Stimulated activated CD4-positive, alpha-beta T cell treated with anti-CD3 and anti-CD28 coated beads, TNF-alpha, amount 100 ng/mL, for 48 hours (primary cell): ENCODE measurements around the gene AKAP13.

Source experiments
- DNase-seq, 3 donors: peaks; one replicate each; pipeline ENCODE4 v3.0.0-alpha.2; 2020; ENCODE audit warnings: low read depth in 3 of 3

The AKAP13 gene

DNA sequence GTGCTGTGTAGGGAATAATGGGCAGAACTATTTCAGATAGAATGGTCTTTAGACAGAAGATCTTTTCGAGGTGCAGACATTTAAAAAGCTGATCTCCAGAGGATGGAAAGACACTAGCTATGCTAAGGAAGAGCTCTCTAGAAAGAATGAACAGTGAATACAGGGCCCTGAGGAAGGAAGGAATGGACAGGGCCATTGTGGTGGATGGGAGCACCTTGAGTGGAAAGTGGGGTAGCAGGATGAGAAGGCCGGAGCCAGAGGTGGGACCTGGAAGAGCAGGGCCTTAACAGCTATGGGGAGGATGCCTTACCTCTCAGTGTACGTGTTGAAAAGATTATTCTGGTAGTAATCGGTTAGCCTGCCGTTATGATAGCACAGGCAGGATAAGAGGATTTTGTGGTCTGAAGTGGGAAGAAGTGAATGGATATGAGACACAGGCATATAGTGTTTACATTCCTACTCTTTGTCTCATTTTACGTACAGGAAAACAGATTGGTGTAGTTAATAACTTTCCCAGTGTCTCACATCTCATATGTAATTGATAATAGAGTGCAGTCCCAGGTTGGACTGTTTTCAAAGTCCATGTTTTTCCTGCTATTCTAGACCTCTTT, 241.9 kb downstream of the AKAP13 start:
- DNase-seq: no peak

DNA sequence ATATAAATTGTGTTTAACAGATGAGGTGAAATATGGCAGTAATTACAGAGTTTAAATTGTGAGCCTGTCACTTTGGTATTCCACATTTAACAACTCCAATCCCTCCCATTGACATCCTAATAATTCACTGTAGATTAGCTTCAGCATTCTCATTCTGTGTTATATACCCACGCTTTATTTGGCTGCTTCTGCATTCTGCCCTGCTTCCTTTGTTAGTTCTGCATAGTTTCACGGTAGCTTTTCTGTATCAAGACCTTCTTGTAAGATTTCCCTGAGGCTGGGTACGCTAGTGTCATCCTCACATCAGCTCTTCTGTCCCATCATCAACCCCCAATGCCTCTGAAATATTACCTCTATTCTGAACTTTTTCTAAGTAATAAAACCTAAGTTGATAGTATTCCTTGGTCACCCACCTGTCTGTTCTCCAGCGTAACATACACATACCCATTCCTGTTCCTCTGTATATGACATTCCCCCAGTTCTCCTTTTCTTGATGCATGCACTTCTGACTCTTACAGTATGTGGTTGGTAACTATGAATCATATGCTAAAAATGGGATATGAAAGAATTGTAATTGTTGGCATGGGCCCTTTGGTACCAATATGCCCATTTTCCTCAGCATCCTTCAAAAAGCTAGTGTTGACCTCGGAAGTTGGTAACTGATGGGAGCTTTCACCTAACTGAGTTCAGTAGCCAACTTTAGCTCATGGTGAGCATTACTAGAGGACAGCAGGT, 243.1 kb downstream of the AKAP13 start:
- no peak for DNase-seq

DNA sequence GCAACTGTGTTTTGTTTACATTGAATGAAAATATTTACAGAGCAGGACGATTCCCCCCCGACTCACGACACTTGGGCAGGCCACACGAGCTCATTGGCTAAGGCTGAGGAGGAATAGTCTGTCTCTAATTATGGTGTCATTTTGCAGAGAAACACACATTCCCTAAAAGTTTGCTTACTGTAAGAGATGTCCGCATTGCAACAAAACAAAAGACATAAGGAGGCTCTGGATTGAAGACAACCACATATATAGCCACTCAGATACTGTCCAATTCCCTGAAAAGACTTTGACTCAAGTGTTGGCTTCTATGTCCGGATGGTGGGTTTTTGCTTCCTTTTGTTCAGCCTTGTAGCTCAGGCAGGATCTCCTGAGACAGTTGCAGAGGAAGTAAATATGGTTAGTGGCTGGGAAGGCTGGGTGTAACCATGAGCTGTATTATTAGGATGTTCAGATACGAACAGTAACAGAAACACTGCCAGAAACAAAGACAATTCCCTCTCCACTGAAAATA, 243.9 kb downstream of the AKAP13 start:
- DNase-seq: no peak

DNA sequence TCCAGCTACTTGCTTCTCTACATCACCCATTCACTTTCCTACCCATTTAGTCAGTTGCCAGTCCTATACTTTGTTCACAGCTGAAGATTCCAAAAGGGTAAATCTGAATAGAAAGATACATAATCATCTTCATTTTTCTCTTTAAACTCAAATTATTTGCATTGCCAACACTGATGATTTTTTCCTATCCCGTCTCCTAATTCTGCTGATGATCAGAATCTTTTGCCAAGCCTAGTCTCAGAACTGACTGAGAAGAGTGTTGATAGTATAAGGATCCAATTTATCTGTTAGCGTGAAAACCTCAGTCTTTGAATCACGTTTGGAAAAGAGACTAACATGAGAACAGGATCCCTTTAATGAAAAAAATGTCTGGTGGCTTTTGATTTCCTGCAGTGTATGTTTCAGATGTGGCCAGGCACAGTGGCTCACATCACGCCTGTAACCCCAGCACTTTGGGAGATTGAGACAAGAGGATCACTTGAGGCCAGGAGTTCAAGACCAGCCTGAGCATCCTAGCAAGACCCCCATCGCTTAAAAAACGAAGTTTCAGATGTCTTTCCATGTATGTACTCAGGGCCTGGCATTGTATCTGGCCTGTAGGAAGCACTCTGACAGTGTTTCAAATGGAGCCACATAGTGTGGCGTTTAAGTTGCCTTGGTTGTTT, 244.9 kb downstream of the AKAP13 start:
- DNase-seq: no peak

DNA sequence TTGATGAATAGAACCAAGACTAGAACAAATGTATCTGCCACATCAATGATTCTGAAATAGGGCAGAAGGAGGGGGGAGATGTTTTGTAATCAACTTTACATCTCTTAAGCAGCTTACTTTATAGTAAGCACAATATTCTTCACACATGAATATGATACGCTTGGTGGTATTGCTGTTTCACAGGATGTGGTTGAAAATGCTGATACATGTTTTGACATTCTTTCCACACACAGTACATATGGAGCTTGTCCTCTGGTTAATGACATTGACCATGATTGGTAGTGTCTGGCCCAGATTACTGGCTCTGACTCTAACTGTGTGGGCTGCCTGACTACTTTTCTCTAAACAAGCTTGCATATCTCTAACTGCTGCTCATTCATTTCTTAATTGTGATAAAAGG, 245.5 kb downstream of the AKAP13 start:
- no peak for DNase-seq

DNA sequence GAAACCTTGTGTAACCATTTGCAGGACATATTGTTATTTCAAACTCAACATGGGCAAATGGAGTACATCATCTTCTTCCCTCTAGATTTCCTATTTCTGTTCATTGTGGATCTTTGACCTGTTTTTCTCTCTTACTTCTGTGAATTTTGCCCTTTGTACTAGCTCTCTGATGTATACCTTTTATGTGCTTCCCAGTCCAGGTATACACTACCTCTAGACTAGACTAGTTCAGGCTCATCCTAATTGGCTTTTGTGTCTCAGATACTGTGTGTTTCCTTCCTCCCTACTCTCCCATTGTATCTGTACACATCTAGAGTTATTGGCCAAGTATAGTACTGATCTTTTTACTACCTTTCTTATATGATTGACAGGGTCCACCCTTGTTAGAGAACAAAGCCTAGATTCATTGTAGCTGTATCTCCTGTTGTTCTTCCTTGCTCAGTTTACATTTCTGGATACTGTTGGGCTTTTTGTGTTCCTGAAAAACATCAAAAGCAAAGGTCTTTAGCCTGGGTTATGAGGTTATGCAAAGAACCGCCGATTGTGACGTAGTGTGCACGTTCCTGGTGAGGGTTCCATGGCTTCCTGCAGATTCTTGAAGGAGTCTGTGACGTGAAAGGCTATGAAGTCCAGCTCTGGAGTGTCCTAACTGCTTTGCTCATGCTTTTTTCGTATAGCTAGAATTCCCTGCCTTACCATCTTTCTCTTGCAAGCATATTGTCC, 247.0 kb downstream of the AKAP13 start:
- DNase-seq: no peak

DNA sequence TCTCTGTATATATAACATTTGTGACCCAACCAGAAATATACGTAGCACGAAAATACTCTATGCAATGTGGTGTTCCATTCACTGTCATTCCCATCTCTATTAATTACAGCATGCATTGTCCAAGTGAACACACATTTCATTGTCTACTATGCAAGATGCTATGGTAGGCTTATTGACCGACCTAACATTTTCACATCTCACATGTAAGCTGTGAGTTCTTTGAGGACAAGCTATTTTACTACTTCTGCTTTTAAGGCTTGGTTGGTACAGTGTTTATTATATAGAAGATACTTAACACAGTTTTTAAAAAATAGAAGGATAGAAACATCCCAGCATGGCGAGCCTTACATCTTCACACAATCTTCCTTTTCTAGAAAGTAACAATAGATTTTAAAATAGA, 249.9 kb downstream of the AKAP13 start:
- no peak for DNase-seq

DNA sequence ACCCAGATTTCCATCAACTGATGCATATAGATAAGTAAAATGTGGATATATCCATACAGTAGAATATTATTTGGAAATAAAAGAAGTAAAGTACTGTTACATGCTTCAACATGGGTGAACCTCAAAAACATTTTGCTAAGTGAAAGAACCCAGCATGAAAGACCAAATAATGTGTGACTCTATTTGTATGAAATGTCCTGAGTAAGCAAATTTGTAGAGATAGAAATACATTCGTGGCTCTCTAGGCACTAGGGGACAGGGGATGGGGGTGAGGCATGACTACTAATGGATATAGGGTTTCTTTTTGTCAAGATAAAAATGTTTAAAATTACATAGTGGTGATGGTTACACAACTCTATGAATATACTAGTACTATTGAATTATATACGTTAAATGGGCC, 250.6 kb downstream of the AKAP13 start:
- DNase-seq: no peak

DNA sequence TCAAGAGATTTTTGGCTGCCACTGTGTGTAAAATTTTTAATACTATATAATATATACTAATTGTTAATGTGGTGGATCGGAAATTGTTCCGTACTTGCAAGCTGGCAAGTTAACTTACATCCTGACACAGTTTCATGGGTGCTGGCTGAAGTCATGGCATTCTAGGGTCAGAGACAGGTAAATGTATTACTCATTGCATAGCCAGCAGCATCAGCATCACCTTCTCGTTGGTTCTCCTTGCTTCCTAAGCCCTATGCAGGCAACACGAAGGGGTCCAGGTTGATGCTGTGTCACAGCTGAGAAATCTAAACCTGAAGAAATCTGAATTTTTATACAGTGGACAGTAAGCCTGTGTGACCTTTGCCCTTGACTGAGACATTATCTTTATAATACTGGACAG, 251.6 kb downstream of the AKAP13 start:
- no peak for DNase-seq

DNA sequence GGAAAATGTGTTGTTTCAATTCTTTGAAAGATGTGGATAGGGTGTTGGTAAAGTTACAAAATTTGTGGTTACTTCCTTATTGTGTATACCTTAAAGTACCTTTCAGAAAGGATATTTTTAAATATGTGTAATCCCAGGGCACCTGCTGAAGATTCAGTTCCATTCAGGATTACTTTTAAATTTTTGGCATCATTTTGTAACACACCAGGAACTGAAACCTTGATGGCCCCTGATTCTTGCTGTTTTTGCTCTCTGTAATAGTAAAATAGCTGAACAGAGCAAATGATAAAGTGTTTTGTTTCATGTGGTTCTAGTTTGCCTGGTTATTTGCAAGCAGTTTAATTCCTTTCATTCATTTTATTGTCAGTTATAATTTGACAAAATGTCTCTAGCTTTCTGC, 253.5 kb downstream of the AKAP13 start:
- DNase-seq: no peak

DNA sequence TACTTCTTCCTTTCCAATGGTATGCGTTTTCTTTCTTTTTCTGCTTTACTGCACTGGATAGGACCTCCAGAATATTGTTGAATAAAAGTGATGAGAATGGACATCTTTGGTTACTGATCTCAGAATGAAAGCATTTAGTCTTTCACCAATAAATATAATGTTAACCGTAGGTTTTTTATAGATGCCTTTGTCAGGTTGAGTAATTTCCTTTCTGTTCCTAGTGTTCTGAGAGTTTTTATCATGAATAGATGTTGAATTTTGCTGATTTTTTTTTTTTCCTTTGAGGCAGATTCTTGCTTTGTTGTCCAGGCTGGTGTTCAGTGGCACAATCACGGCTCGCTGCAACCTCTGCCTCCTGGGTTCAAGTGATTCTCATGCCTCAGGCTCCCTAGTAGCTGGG, 255.9 kb downstream of the AKAP13 start:
- DNase-seq: no peak

DNA sequence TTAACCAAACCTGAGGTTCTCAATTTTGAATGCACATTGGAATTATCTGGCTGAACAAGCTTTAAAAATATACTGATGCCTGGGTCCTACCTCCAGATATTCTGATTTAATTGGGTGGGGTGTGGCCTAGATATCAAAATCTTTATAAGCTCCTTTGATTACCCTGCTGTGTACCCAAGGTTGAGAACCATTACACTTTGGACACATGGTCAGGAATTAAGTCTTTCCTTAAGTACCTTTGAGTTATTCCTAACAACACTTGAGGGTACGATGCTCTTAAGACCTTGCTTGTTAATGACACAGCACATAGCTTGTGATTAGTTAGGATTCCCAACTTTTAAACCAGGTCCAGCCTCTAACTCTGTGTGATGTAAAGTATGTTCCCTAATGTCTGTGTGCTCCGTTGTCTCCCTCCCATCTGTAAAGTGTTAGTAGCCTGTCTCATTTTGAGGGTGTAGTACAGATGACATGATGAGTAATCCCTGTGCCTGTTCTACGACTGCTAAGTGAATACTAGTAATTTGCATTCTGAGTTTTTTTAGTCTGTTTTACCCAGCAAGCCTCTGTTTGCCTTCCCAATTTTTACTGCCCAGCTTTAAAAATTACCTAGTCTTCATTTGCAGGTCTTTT, 259.5 kb downstream of the AKAP13 start:
- no peak for DNase-seq

DNA sequence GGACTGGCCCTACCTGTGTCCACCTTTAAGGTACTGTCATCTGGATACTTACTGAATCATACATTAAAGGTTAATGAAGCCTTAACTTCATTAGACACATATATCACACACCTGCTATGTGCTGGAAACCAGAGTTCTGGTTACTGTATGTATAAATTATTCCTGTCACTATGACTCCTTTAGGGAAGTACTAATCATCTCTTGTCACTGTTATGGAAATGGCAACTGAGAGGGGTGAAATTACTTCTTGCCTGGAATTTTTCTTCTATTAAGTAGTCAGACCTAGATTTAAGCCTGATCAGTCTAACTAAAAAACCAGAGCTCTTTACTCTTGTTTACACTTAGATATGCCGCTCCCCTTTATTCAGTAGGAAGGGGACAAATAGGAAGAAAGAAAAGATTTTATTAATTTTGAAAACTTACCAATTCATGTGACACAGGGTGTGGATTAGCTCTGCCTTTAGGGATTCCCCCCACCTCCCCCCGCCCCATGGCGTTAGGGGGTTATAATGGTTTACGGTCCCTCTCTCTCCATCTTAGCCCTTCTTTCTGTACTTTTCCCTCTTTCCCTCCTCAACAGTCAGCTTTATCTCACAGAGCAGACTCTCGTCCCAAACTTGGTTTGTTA, 261.8 kb downstream of the AKAP13 start:
- no peak for DNase-seq

DNA sequence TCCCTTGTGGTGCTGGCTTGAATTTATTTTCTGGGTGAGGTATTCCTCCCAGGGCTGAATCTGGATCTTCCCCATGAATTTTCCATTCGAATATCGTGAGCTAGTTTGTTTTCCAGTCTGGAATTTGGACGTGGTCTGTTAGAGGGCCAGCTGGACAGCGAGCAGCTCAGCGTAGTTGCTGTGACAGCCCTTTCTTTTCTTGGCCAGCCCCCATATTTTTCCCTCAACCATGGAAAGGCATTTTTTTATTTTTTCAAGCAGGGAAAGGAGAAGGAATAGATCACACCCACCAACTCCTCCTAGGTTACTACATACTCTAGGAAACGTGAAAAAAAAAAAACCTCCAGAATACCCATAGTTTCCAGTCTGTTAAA, 262.3 kb downstream of the AKAP13 start:
- DNase-seq: no peak

DNA sequence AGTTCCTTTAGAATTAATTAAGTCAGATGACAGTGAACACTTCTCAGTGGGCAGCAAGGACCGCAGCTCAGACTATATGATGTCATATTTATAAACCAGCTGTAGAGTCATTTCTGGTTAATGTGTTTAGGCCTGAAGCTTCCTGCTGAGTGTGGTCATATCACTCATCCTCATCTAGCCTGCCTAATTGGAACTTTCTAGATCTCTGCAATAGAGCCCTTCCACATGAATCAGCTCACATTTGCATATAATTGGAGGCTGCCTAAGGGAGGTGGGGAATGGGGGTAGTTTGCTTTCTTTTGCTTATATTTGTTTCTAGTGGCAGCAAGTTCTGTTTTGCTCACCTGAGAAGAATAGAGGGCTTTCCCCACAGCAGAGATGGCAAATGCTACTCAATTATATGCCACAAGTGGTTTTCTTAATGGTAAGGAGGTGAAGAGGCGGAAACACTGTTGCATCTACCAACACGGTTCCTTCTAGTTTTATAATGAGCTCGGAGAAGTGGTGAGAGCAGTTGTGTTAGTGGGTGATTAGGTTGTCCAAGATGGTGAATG, 266.2 kb downstream of the AKAP13 start:
- DNase-seq: no peak

DNA sequence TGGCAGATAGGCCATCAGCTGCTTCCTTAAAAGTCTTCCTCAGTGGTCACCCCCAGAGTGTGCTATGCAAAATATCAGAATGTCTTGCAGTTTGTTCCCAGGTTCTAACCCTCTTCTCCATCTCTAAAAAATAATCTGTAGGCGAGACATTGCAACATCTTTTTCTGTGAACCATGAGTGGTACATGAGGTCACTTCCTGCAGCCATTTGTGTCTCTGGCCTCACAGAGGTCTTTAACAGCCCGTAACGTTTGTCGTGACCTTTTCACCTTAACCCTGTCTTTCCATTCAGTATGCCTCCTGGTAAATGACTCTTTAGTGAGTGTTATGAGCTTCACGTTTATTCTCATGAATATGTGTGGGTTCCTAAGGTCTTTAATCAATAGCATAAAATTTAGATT, 269.0 kb downstream of the AKAP13 start:
- peak in 2 of 3 donors; percentile 34 to 44 for DNase-seq

DNA sequence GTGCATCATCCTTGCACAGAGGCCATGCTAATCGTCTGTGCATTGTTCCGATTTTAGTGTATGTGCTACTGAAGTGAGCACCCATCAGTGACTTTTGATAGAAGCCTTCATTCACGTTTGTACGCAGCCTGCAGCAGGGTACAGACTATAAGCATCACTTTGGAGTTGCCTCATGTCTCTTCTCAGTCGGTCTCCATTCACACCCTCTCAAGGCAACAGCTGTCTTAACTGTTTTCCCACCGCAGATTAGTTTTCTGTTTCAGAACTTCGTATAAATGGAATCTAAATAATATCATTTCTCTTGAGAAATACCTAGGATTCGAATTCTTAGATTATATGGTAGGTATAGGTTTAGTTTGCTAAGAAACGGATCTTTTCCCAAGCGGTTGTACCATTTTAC, 271.1 kb downstream of the AKAP13 start:
- DNase-seq: no peak

DNA sequence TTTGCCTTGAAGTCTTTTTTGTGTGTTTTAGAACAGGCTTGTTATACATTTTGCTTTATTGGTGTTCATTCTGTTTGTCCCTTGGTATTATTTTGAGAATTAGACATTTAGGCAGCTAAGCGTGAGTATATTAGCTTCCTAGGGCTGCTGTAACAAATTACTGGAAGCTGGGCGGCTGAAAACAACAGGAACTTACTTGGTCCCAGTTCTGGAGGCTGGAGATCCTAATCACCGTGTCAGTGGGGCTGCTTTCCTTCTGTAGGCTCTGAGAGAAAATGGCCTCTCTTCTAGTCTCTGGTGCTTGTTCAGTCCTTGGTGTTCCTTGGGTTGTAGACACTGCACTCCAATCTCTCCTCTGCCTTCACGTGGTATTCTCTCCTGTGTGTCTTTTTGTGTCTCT, 272.1 kb downstream of the AKAP13 start:
- DNase-seq: no peak

DNA sequence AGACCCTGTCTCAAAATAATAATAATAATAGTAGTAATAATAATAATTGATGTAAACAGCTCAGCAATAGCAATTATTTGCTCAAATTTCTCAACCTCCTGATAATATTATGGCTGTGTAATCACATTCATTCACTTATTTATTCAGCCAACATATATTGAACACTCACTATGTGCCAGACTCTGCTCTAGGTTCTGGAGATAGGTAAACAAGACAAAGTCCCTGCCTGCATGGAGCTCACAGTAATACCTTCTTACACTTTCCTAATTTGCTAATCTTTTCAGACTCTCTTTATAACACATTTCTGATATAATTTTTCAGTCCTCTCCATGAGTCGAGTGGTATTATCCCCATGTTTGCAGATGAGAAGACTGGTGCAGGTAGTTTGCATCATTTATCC, 276.7 kb downstream of the AKAP13 start:
- DNase-seq: no peak

DNA sequence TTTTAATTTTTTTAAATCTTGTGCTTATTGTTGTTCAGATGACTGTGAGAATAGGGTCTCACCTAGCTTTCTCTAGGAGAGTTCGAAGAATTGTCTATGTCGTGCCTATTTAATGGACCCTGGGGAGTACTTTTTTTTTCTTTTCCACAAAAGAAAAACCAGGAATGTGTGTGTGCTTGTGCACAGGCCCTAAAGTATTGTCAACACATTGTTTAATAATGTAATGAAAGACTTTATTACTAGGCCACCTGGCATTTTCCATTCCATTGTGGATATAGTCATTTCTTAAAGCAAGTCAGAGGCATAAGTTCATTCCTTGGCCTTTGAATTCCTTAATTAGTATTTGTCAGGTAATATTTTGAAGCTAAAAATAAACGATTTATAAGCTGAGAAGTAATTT, 278.4 kb downstream of the AKAP13 start:
- no peak for DNase-seq

DNA sequence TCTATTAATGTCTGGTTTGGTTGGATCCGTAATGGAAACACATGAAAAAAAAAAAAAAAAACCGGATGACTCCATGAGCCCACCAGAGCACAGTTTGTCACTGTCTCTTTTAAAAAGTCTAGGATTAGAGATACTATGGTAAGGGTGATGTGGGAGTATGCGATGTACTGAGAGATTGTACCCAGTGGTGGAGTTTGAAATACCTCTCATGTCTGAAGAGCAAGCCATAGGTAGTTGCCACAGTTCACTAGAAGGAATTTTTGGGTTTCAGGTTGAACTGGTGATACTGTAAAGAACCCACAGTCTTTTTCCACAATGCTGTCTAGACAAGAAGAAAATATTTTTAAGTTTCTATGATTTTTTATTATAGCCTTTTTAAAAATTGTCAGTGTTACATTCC, 281.5 kb downstream of the AKAP13 start:
- no peak for DNase-seq
